Fibroblast of skin of left quadriceps (primary cell): ENCODE results near the gene FBXL3.
"Not testable (repeated sequence)": the region's sequence is repeated elsewhere in the genome, so short reads cannot be mapped to it uniquely, and the experiment has no call there.

Source experiments
- DNase-seq, 2 experiments: peaks; one replicate each; pipeline ENCODE4 v3.0.0-alpha.2; 2013; ENCODE audit warnings: low read depth in 2 of 2

Gene FBXL3

GRCh38 chr13:77026255-77026860 is 601 bp downstream of the FBXL3 start:
- DNase-seq: no peak

- DNase-seq: no peak
Measured at GRCh38 chr13:77022341-77022740, 4.6 kb downstream of the FBXL3 start.

GRCh38 chr13:77019756-77020155 is 7.2 kb downstream of the FBXL3 start:
- DNase-seq: no peak

- no peak for DNase-seq
Measured at GRCh38 chr13:77016888-77017623, 9.9 kb downstream of the FBXL3 start.

GRCh38 chr13:77016251-77016812 is 10.6 kb downstream of the FBXL3 start:
- DNase-seq: no peak

GRCh38 chr13:77014906-77015685 is 11.9 kb downstream of the FBXL3 start:
- DNase-seq: no peak

- no peak for DNase-seq
Measured at GRCh38 chr13:77013853-77014542, 13.0 kb downstream of the FBXL3 start.

- DNase-seq: not testable (repeated sequence)
Measured at GRCh38 chr13:77009719-77010118, 17.2 kb downstream of the FBXL3 start.

GRCh38 chr13:77009011-77009410 is 17.9 kb downstream of the FBXL3 start:
- no peak for DNase-seq

GRCh38 chr13:77008337-77008736 is 18.6 kb downstream of the FBXL3 start:
- DNase-seq: not testable (repeated sequence)

- DNase-seq: no peak
Measured at GRCh38 chr13:77002590-77003190, 24.3 kb downstream of the FBXL3 start.

GRCh38 chr13:77001963-77002587 is 24.9 kb downstream of the FBXL3 start:
- DNase-seq: no peak

- no peak for DNase-seq
Measured at GRCh38 chr13:77001540-77001939, 25.4 kb downstream of the FBXL3 start.

- no peak for DNase-seq
Measured at GRCh38 chr13:77000475-77000874, 26.5 kb downstream of the FBXL3 start.

- no peak for DNase-seq
Measured at GRCh38 chr13:76994281-76994680, 32.7 kb downstream of the FBXL3 start.

GRCh38 chr13:76993473-76993872 is 33.5 kb downstream of the FBXL3 start:
- no peak for DNase-seq

- no peak for DNase-seq
Measured at GRCh38 chr13:76993021-76993420, 33.9 kb downstream of the FBXL3 start.

GRCh38 chr13:76992548-76993001 is 34.4 kb downstream of the FBXL3 start:
- no peak for DNase-seq

- DNase-seq: peak; percentile 76 to 79
Measured at GRCh38 chr13:76991796-76992547, 35.0 kb downstream of the FBXL3 start, which contains the start of gene CLN5. Gene CLN5 (plus strand): TSS chr13:76992081. CDS start chr13:76992099, 18 bp downstream.

- DNase-seq: no peak
Measured at GRCh38 chr13:76991432-76991795, 35.5 kb downstream of the FBXL3 start.
